ENCODE measurements around the gene CYFIP1.

DNA sequence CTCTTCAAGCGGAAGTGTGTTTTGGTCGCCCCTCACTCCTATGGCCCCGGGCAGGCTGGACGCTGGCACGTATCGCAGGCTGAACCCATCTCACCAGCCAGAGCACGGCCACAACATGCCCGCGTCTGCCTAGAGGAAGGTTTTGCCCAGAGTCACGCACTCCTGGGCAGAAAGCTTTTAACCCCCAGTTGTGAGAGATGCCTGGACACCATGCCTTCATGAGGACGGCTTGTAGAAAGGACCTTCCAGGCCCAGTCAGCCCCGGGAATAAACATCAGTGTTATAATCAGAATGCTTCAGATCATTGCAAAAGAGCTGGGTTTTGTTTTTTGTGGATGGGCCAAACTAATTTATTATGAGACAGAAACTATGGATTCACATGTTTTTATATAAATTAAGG lies 16.5 kb downstream of the CYFIP1 start:
- TF ChIP-seq ZNF132 (tag by site-specific recombination; IDR thresholded peaks at IDR 0.05; ENCODE audit: borderline replicate concordance) = no peak
- TF ChIP-seq ZNF768 (tag by site-specific recombination; IDR thresholded peaks at IDR 0.05) = no peak
- no peak for TF ChIP-seq ZNF391 (tag by site-specific recombination; IDR thresholded peaks at IDR 0.05; ENCODE audit: borderline replicate concordance, low read depth)
- no peak for TF ChIP-seq ZNF350 (tag by site-specific recombination; IDR thresholded peaks at IDR 0.05)
- TF ChIP-seq, protein P1, sequence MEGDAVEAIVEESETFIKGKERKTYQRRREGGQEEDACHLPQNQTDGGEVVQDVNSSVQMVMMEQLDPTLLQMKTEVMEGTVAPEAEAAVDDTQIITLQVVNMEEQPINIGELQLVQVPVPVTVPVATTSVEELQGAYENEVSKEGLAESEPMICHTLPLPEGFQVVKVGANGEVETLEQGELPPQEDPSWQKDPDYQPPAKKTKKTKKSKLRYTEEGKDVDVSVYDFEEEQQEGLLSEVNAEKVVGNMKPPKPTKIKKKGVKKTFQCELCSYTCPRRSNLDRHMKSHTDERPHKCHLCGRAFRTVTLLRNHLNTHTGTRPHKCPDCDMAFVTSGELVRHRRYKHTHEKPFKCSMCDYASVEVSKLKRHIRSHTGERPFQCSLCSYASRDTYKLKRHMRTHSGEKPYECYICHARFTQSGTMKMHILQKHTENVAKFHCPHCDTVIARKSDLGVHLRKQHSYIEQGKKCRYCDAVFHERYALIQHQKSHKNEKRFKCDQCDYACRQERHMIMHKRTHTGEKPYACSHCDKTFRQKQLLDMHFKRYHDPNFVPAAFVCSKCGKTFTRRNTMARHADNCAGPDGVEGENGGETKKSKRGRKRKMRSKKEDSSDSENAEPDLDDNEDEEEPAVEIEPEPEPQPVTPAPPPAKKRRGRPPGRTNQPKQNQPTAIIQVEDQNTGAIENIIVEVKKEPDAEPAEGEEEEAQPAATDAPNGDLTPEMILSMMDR (tag by site-specific recombination; IDR thresholded peaks at IDR 0.05) = no peak
- no peak for TF ChIP-seq YY1 (tag by site-specific recombination; IDR thresholded peaks at IDR 0.05)
- no peak for TF ChIP-seq ZNF549 (tag by site-specific recombination; IDR thresholded peaks at IDR 0.05)

Measured in HEK293 (cell line).